ENCODE data around the gene ATP1A4. TPM values are rescaled to one million over a fixed set of nuclear protein-coding genes. Genes with fewer than 3 reads are reported as not detected.

ATP1A4 gene
- total RNA-seq: not detected in 2 replicates

DNA sequence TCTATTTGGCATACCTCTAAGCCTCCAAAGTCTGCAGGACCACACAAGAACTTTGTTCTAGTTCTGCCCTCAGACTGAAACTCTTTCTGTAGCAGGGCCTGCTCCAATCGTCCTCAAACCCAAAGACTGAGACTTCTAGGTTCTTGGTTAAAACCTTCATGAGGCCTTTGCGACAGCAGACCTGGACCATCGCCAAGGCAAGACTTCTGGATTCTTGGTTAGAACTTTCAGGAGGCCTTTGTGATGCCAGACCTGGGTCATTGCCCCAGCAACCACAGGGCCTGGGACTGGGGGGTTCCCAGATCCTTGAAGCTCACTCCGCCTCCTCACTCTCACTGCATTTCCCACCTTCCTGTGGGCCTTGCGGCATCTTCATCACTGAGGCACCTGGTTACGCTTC is at the start of gene ATP1A4:
ATP1A4 (plus strand) TSS at position 301 of the 400 bp plus-strand sequence. CDS start 438 bp downstream, outside the sequence.

DNA sequence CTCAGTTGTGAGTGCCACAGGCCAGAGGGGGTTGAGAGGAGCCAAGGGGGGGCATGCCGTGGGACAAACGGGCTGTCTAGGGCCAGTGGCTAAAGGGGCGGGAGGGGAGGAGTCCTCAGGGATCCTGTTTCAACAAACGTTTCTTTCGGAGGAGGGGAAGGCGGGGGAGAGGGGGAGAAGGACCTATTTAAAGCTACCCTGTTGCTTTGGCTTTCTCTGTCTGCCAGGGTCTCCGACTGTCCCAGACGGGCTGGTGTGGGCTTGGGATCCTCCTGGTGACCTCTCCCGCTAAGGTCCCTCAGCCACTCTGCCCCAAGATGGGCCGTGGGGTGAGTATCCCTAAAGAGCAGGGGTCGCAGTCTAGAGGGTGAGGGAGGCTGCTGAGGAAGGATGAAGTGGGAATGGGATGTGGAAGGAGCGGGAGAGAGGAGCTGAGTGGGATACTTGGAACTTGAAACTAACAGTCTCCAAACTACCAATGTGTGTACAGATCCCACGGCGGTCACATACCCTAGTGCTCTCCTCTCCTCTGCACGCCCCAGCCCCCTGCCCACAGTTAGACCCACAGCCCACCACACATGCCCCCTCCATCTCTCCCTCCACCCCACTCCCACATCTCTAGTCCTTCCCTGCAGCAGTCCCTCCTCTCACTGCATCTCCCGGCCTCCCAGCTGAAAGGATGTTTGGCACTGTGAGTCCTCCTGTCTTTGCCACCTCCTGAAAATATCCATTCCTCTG is 35.7 kb upstream of the ATP1A4 start, which contains the start of gene ATP1A2:
ATP1A2 (plus strand) TSS at position 215 of the 738 bp plus-strand sequence; CDS start at position 318, 103 bp downstream.

DNA sequence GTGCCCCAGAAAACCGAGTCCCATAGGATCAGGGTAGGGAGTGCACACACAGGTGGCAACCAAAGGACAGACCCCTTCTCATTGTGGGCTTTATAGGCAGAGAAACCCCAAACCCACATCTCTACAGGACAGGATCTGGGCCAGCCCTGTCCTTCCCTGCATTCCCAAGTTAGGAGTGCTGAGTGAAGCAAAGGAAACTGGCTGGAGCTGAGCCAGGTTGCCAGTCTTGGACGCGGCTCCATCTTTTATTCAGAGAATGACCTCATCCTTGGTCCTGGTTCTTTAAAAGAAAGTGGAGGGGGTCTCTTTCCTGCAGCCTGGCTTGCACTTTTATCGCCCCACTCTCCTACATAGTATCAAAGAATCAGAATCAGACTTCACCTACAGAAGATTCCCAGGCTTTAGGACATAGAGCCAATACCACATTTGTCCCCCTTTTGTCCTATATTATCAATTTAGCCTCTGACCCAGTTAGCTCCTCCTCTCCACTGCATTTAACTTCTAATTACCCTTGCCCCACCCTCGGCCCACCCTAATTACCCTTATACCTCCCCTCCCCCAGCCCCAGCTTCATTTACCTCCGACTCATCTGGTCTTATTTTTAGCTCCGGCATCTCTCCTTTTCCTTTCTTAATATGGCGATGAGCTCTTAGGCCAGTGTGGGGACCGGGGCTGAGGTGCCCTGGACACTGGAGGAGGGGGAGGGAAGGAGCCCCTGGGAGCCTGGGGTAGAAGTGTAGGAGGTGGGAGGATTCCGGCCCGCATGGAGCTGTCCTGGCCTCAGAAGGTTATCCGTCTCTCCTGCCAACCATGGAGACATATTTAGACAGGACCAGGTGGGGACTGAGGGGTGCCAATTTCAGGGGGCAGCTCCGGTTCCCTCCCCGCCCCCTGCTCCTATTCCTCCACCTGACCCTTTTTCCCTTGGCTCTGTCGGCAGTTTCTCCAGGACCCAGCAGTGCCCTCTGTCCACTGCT is 38.5 kb downstream of the ATP1A4 start, which contains the start of gene CASQ1:
CASQ1 (plus strand) TSS at position 927 of the 977 bp plus-strand sequence. CDS start 177 bp downstream, outside the sequence.

GRCh38 chr1:160205242-160206035 is 54.0 kb downstream of the ATP1A4 start, which contains the start of gene PEA15:
TSS of gene PEA15 (plus strand) at chr1:160205384. CDS start at chr1:160211545, 6,161 bp downstream.

Other genes starting within 250 kb of the ATP1A4 start
- 187 and 331 TPM in 2 replicates for gene TAGLN2, start 226.1 kb upstream of the ATP1A4 start, total RNA-seq
- under 0.01 TPM in 1 of 2 replicates, not detected in the other for gene IGSF9, start 206.0 kb upstream of the ATP1A4 start, total RNA-seq
- gene SLAMF9, start 197.4 kb upstream of the ATP1A4 start, total RNA-seq: not detected in 2 replicates
- 3.1 and 4.0 TPM in 2 replicates for gene PIGM, start 119.6 kb upstream of the ATP1A4 start, total RNA-seq
- gene KCNJ10, start 81.4 kb upstream of the ATP1A4 start, total RNA-seq: under 0.01 TPM in 1 of 2 replicates, not detected in the other
- gene KCNJ9, start 70.1 kb upstream of the ATP1A4 start, total RNA-seq: not detected in 2 replicates
- gene IGSF8, start 53.0 kb upstream of the ATP1A4 start, total RNA-seq: 12.3 and 32.0 TPM in 2 replicates
- gene ATP1A2, start 35.8 kb upstream of the ATP1A4 start, total RNA-seq: 0.37 TPM in 1 of 2 replicates, not detected in the other
- 0.25 TPM in 1 of 2 replicates, not detected in the other for gene CASQ1, start 39.0 kb downstream of the ATP1A4 start, total RNA-seq
- 69.9 and 81.6 TPM in 2 replicates for gene PEA15, start 53.8 kb downstream of the ATP1A4 start, total RNA-seq
- gene DCAF8, start 110.9 kb downstream of the ATP1A4 start, total RNA-seq: 76.9 and 87.0 TPM in 2 replicates
- gene PEX19, start 133.5 kb downstream of the ATP1A4 start, total RNA-seq: 52.0 and 59.2 TPM in 2 replicates
- 327 and 372 TPM in 2 replicates for gene COPA, start 191.6 kb downstream of the ATP1A4 start, total RNA-seq
- gene NCSTN, start 191.8 kb downstream of the ATP1A4 start, total RNA-seq: 69.7 and 75.9 TPM in 2 replicates
- gene NHLH1, start 215.5 kb downstream of the ATP1A4 start, total RNA-seq: not detected in 2 replicates
- under 0.01 TPM in 1 of 2 replicates, not detected in the other for gene VANGL2, start 249.0 kb downstream of the ATP1A4 start, total RNA-seq